Activated naive CD4-positive, alpha-beta T cell treated with anti-CD3 and anti-CD28 coated beads, Interleukin-2, amount 50 U/mL, for 24 hours (primary cell): Measurements from ENCODE around the gene CCDC92.

Experiments
- H3K27ac Mint-ChIP-seq: one replicate; pipeline ENCODE4 v1.8.0; 2021; ENCODE audit warnings: mild to moderate bottlenecking, mixed read lengths
- H3K27me3 Mint-ChIP-seq: one replicate; pipeline ENCODE4 v1.8.0; 2021; ENCODE audit warnings: mixed read lengths
- H3K36me3 Mint-ChIP-seq: one replicate; pipeline ENCODE4 v1.8.0; 2021; ENCODE audit warnings: mixed read lengths
- H3K4me1 Mint-ChIP-seq: one replicate; pipeline ENCODE4 v1.8.0; 2021; ENCODE audit warnings: mixed read lengths
- H3K4me3 Mint-ChIP-seq: one replicate; pipeline ENCODE4 v1.8.0; 2021; ENCODE audit warnings: mild to moderate bottlenecking, mixed read lengths
- H3K9me3 Mint-ChIP-seq: one replicate; pipeline ENCODE4 v1.8.0; 2021; ENCODE audit warnings: mixed read lengths

CCDC92 gene

GRCh38 chr12:124006846-124007713 lies 34.4 kb upstream of the CCDC92 start:
- Mint-ChIP-seq H3K4me3 (peak overlapping the region; percentile 69), H3K27me3 (no peaks in the 10 kb centered on the region), H3K9me3 (no peaks in the 10 kb centered on the region), H3K36me3 (peaks cover 12% of the 10 kb centered on the region), H3K4me1 (peaks cover 39% of the 10 kb centered on the region), H3K27ac (peak overlapping the region; percentile 78)

GRCh38 chr12:124006085-124006845 lies 33.6 kb upstream of the CCDC92 start:
- no peaks in the 10 kb centered on the region for H3K9me3 Mint-ChIP-seq
- H3K4me1 Mint-ChIP-seq, result peaks cover 39% of the 10 kb centered on the region
- H3K27me3 Mint-ChIP-seq, result no peaks in the 10 kb centered on the region
- peaks cover 10% of the 10 kb centered on the region for H3K36me3 Mint-ChIP-seq
- H3K4me3 Mint-ChIP-seq, result peak overlapping the region; percentile 69
- peak overlapping the region; percentile 78 for H3K27ac Mint-ChIP-seq

GRCh38 chr12:124004233-124004875 lies 31.7 kb upstream of the CCDC92 start:
- peaks cover 3% of the 10 kb centered on the region for H3K36me3 Mint-ChIP-seq
- H3K4me1 Mint-ChIP-seq, result peaks cover 34% of the 10 kb centered on the region

GRCh38 chr12:124002654-124003053 lies 30.0 kb upstream of the CCDC92 start:
- Mint-ChIP-seq H3K4me1 (peaks cover 34% of the 10 kb centered on the region), H3K36me3 (peaks cover 2% of the 10 kb centered on the region), H3K4me3 (no peak overlapping the region), H3K9me3 (no peaks in the 10 kb centered on the region), H3K27me3 (no peaks in the 10 kb centered on the region), H3K27ac (no peak overlapping the region)

More at GRCh38 chr12:124004233-124004875, 31.7 kb upstream of the CCDC92 start:
- H3K27ac Mint-ChIP-seq, result no peak overlapping the region
- H3K27me3 Mint-ChIP-seq, result no peaks in the 10 kb centered on the region
- no peak overlapping the region for H3K4me3 Mint-ChIP-seq
- no peaks in the 10 kb centered on the region for H3K9me3 Mint-ChIP-seq

GRCh38 chr12:124002021-124002644 lies 29.5 kb upstream of the CCDC92 start:
- Mint-ChIP-seq H3K4me3 (no peak overlapping the region), H3K27me3 (no peaks in the 10 kb centered on the region), H3K9me3 (no peaks in the 10 kb centered on the region), H3K36me3 (peaks cover 2% of the 10 kb centered on the region), H3K27ac (no peak overlapping the region), H3K4me1 (peaks cover 31% of the 10 kb centered on the region)

- Mint-ChIP-seq H3K9me3 (no peaks in the 10 kb centered on the region), H3K27me3 (no peaks in the 10 kb centered on the region), H3K4me3 (no peak overlapping the region), H3K27ac (no peak overlapping the region), H3K4me1 (peaks cover 31% of the 10 kb centered on the region), H3K36me3 (peaks cover 2% of the 10 kb centered on the region)
Measured at GRCh38 chr12:124001343-124001742, 28.7 kb upstream of the CCDC92 start.

DNA sequence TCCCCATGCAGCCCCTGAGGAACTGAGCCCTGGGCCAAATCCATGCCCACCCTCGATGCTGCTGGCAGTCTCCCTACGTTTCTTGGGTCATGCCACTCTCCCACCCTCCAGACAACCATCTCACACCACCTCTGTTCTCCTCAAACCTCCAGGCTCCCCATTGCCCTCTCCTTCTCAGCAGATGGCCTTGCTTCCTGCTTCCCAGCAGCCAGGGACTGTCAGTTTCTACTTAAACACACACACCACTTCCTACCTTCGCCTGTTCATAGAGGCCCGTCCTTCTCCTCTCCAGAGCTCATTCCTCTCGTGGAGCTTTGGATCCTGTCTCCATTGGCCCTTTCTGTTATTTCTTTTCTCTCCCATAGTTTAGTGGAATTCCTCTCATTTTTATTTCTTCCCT lies 27.5 kb upstream of the CCDC92 start:
- Mint-ChIP-seq H3K27me3 (no peaks in the 10 kb centered on the region), H3K9me3 (no peaks in the 10 kb centered on the region), H3K36me3 (peaks cover 6% of the 10 kb centered on the region), H3K27ac (no peak overlapping the region), H3K4me3 (no peak overlapping the region), H3K4me1 (peaks cover 33% of the 10 kb centered on the region)

DNA sequence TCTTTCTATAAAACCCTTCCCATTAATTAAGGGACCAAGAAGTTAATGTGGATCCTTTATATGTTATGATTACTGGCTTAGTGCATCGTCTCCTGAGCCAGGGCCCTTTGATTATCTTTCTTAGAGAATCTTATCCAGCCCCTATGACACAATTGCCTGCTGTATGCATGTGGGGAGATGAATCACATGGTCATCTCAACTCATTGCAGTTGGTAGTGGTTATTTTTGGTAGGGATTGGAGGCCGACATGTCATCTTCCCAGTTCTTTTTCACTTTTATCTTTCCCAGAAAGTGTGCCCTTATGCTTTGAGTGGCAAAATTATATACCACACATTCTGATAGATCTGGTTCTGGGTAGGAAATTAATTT lies 26.3 kb upstream of the CCDC92 start:
- Mint-ChIP-seq H3K9me3 (no peaks in the 10 kb centered on the region), H3K36me3 (peaks cover 6% of the 10 kb centered on the region), H3K4me3 (no peak overlapping the region), H3K27ac (no peak overlapping the region), H3K27me3 (no peaks in the 10 kb centered on the region), H3K4me1 (peaks cover 41% of the 10 kb centered on the region)

- H3K9me3 Mint-ChIP-seq, result no peaks in the 10 kb centered on the region
- H3K27ac Mint-ChIP-seq, result no peak overlapping the region
- H3K4me3 Mint-ChIP-seq, result no peak overlapping the region
- peaks cover 45% of the 10 kb centered on the region for H3K4me1 Mint-ChIP-seq
- peaks cover 9% of the 10 kb centered on the region for H3K36me3 Mint-ChIP-seq
- H3K27me3 Mint-ChIP-seq, result no peaks in the 10 kb centered on the region
Measured at GRCh38 chr12:123998344-123998990, 25.8 kb upstream of the CCDC92 start.

GRCh38 chr12:123997908-123998307 lies 25.3 kb upstream of the CCDC92 start:
- peaks cover 45% of the 10 kb centered on the region for H3K4me1 Mint-ChIP-seq
- no peak overlapping the region for H3K27ac Mint-ChIP-seq
- no peak overlapping the region for H3K4me3 Mint-ChIP-seq
- H3K27me3 Mint-ChIP-seq, result no peaks in the 10 kb centered on the region
- peaks cover 9% of the 10 kb centered on the region for H3K36me3 Mint-ChIP-seq
- H3K9me3 Mint-ChIP-seq, result no peaks in the 10 kb centered on the region

DNA sequence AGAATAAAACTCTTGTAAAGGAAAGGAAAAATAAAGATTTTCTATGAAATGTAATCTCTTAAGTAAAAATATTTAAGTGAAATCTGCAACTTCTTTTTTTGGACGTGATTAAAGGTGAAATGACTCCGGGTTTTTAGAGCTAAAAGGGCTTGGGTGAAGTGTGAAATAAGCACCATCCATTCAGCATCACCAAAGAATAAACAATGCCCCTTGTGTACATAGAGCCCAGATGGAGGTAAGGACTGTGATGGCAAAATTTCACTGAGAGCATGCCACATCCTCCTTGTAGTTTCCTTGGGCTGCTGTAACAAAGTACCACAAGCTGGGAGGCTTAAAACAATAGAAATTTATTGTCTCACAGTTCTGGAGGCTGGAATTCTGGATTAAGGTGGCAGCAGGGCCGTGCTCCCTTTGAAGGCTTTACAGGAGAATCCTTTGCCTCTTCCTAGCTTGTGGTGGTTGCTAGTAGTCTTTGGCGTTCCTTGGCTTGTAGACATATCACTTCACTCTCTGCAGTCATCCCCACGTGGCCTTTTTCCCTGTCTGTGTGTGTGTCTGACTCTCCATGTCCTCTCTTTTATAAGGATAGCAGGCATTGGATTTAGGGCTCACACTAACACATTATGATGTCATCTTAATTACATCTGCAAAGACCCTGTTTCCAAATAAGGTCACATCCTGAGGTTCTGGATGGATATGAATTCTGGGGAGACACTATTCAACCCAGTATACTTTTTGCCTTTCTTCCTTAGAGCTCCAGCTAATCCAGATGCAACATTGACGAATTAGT lies 24.6 kb upstream of the CCDC92 start:
- no peaks in the 10 kb centered on the region for H3K27me3 Mint-ChIP-seq
- peaks cover 9% of the 10 kb centered on the region for H3K36me3 Mint-ChIP-seq
- H3K4me3 Mint-ChIP-seq, result no peak overlapping the region
- H3K4me1 Mint-ChIP-seq, result peaks cover 45% of the 10 kb centered on the region
- no peaks in the 10 kb centered on the region for H3K9me3 Mint-ChIP-seq
- no peak overlapping the region for H3K27ac Mint-ChIP-seq

DNA sequence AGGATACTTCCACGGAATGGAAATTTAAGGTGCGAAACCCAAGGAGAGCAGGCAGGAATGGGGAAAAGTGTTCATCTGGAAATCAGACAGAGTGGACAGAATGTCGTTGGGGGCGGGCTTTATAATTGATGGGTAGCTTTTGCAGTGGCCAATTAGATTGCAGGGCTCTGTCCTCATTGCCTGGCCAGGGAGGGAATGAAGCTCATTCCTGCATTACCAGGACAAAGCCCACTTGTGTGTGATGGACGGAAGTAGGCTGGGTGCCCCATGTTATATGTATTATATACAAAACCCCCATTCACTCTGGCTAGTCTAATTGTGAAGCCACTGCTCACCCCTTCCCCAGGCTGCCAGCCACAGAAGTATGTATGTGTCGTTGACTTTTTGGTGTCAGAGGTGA lies 23.9 kb upstream of the CCDC92 start:
- H3K27ac Mint-ChIP-seq, result no peak overlapping the region
- no peaks in the 10 kb centered on the region for H3K27me3 Mint-ChIP-seq
- no peaks in the 10 kb centered on the region for H3K9me3 Mint-ChIP-seq
- H3K4me1 Mint-ChIP-seq, result peaks cover 50% of the 10 kb centered on the region
- H3K36me3 Mint-ChIP-seq, result peaks cover 13% of the 10 kb centered on the region
- no peak overlapping the region for H3K4me3 Mint-ChIP-seq

DNA sequence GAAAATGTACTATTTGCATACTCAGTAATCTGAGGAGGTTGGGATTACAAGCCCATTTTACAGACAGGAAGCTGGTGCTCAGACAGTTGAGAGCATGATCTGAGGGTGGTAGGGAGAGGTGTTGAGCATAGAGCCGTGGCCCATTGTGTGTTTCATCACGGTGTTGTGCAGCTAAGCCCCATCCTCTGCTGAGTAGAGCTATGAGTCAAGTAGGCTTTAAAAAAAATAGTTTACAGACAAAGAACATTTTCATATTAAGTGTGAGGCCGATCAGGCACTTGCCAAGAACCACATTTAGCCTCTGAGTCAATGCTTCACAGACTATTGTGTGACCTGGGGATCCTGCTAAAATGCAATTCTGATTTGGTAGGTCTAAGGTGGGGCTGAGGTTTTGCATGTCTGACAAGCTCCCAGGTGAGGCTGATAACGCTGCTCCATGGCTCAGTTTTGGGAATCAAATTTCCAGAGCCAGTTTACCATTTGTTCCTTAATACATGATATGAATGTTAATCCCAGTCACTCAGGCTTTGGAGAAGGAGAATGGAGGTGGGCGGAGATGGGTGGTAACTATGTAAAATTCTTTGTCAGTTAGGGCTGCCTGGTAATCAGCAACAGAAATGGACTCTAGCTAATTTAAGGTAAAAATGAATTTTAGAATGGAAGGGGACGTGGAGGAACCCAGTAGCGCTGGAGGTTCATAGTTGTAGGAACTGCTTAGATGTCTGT lies 22.6 kb upstream of the CCDC92 start:
- Mint-ChIP-seq H3K4me3 (no peak overlapping the region), H3K36me3 (peaks cover 14% of the 10 kb centered on the region), H3K9me3 (no peaks in the 10 kb centered on the region), H3K27me3 (no peaks in the 10 kb centered on the region), H3K27ac (no peak overlapping the region), H3K4me1 (peaks cover 60% of the 10 kb centered on the region)
